Astrocyte (in vitro differentiated cells and primary cell): Measurements from ENCODE around the gene LYZL6. TPM values are rescaled to one million over a fixed set of nuclear protein-coding genes. Genes with fewer than 3 reads are reported as not detected.

Source experiments
- DNase-seq: peaks from one replicate; pipeline ENCODE4 v3.0.0-alpha.2; 2010; ENCODE audit warnings: low read depth
- FAIRE-seq: peaks from 2 replicates; lab custom pipeline; 2011; peaks lifted over from hg19 to GRCh38; lab: Jason Lieb, UNC
- H2AFZ ChIP-seq: 2 replicates; pipeline ENCODE4 v1.6.0; 2012; ENCODE audit warnings: low read depth, low read length, inconsistent platforms
- H3K27ac ChIP-seq: 2 replicates; pipeline ENCODE4 v1.5.1; 2011; ENCODE audit warnings: low read depth, low read length, inconsistent platforms
- H3K27me3 ChIP-seq: 2 replicates; pipeline ENCODE4 v1.6.0; 2011; ENCODE audit warnings: low read length, inconsistent platforms; ENCODE audit not compliant: insufficient read depth
- H3K36me3 ChIP-seq: 2 replicates; pipeline ENCODE4 v1.5.1; 2011; ENCODE audit warnings: low read length, inconsistent platforms; ENCODE audit not compliant: insufficient read depth
- H3K4me1 ChIP-seq: 2 replicates; pipeline ENCODE4 v1.5.1; 2011; ENCODE audit warnings: low read length, inconsistent platforms; ENCODE audit not compliant: insufficient read depth
- H3K4me2 ChIP-seq: 2 replicates; pipeline ENCODE4 v1.6.0; 2012; ENCODE audit warnings: low read length, inconsistent platforms
- H3K4me3 ChIP-seq: 2 replicates; pipeline ENCODE4 v1.5.1; 2011; ENCODE audit warnings: low read depth, mild to moderate bottlenecking, low read length, inconsistent platforms; ENCODE audit not compliant: insufficient read depth
- H3K79me2 ChIP-seq: 2 replicates; pipeline ENCODE4 v1.6.0; 2012; ENCODE audit warnings: mild to moderate bottlenecking, low read length, inconsistent platforms; ENCODE audit not compliant: insufficient read depth
- H3K9ac ChIP-seq: 2 replicates; pipeline ENCODE4 v1.6.0; 2012; ENCODE audit warnings: mild to moderate bottlenecking, low read length, inconsistent platforms
- H3K9me3 ChIP-seq: 2 replicates; pipeline ENCODE4 v1.5.1; 2012; ENCODE audit warnings: low read depth, mild to moderate bottlenecking, low read length, inconsistent platforms; ENCODE audit not compliant: insufficient read depth
- H4K20me1 ChIP-seq: 2 replicates; pipeline ENCODE4 v1.6.0; 2012; ENCODE audit warnings: low read length, inconsistent platforms; ENCODE audit not compliant: insufficient read depth
- H3K27ac Mint-ChIP-seq: one replicate; pipeline ENCODE4 v1.8.0; 2021; ENCODE audit warnings: mild to moderate bottlenecking, mixed read lengths; ENCODE audit not compliant: unreplicated experiment
- H3K27me3 Mint-ChIP-seq: one replicate; pipeline ENCODE4 v1.8.0; 2021; ENCODE audit warnings: low read depth, mixed read lengths; ENCODE audit not compliant: unreplicated experiment
- H3K36me3 Mint-ChIP-seq: one replicate; pipeline ENCODE4 v1.8.0; 2021; ENCODE audit warnings: low read depth, mixed read lengths; ENCODE audit not compliant: unreplicated experiment
- H3K4me1 Mint-ChIP-seq: one replicate; pipeline ENCODE4 v1.8.0; 2021; ENCODE audit warnings: low read depth, mixed read lengths; ENCODE audit not compliant: unreplicated experiment
- H3K4me3 Mint-ChIP-seq: one replicate; pipeline ENCODE4 v1.8.0; 2021; ENCODE audit warnings: mild to moderate bottlenecking, moderate library complexity, mixed read lengths; ENCODE audit not compliant: unreplicated experiment
- H3K9me3 Mint-ChIP-seq: one replicate; pipeline ENCODE4 v1.8.0; 2021; ENCODE audit warnings: mild to moderate bottlenecking, mixed read lengths; ENCODE audit not compliant: unreplicated experiment
- EZH2 ChIP-seq: IDR thresholded peaks from 2 replicates; pipeline ENCODE4 v1.6.1; 2012; ENCODE audit warnings: mild to moderate bottlenecking, low read length, inconsistent platforms; ENCODE audit not compliant: insufficient read depth
- total RNA-seq: library from RNA; stranded (reverse); gene quantifications from 2 replicates; pipeline ENCODE4 v1.2.1, GENCODE V29; 2021
- TF ChIP-seq, protein P1 (sequence below): IDR thresholded peaks from 2 replicates; pipeline ENCODE4 v1.5.1; 2011; ENCODE audit warnings: low read depth, mild to moderate bottlenecking, inconsistent platforms, low read length, moderate library complexity; ENCODE audit not compliant: insufficient read depth

Gene LYZL6
- total RNA-seq, 1 donor from 2014 or later = not detected

DNA sequence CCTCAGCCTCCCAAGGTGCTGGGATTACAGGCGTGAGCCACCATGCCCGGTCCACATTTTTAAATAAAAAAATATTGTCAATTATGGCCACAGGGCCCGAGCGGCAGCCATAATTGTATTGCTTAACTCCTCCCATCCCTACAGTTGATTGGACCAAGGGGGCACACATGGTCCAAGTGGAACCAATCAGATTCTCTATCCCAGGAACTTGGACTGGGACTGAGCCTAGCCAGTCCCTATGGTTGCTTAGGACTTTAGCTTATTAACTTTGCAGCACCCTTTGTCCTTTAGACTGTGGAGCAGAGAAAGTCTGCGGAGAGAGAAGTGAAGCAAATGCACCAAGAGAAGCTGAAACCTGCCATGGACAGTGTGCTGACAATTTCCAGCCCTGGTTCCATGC, 7.5 kb downstream of the LYZL6 start:
- DNase-seq (no peak), FAIRE-seq (no peak)
- Histone ChIP-seq H3K9ac (no peak overlapping the region), H3K9me3 (no peaks in the 10 kb centered on the region), H3K4me2 (no peak overlapping the region), H4K20me1 (no peaks in the 10 kb centered on the region), H3K36me3 (no peaks in the 10 kb centered on the region), H3K79me2 (no peaks in the 10 kb centered on the region), H3K4me1 (no peaks in the 10 kb centered on the region), H3K4me3 (no peak overlapping the region), H2AFZ (no peak overlapping the region), H3K27me3 (no peaks in the 10 kb centered on the region), H3K27ac (no peak overlapping the region)
- H3K36me3 Mint-ChIP-seq = no peaks in the 10 kb centered on the region
- TF ChIP-seq, protein P1, sequence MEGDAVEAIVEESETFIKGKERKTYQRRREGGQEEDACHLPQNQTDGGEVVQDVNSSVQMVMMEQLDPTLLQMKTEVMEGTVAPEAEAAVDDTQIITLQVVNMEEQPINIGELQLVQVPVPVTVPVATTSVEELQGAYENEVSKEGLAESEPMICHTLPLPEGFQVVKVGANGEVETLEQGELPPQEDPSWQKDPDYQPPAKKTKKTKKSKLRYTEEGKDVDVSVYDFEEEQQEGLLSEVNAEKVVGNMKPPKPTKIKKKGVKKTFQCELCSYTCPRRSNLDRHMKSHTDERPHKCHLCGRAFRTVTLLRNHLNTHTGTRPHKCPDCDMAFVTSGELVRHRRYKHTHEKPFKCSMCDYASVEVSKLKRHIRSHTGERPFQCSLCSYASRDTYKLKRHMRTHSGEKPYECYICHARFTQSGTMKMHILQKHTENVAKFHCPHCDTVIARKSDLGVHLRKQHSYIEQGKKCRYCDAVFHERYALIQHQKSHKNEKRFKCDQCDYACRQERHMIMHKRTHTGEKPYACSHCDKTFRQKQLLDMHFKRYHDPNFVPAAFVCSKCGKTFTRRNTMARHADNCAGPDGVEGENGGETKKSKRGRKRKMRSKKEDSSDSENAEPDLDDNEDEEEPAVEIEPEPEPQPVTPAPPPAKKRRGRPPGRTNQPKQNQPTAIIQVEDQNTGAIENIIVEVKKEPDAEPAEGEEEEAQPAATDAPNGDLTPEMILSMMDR = no peak
- TF ChIP-seq EZH2 = no peak
- no peak overlapping the region for H3K4me3 Mint-ChIP-seq
- H3K27ac Mint-ChIP-seq = no peak overlapping the region
- H3K27me3 Mint-ChIP-seq = peaks cover 6% of the 10 kb centered on the region
- H3K9me3 Mint-ChIP-seq = no peaks in the 10 kb centered on the region
- H3K4me1 Mint-ChIP-seq = no peaks in the 10 kb centered on the region

DNA sequence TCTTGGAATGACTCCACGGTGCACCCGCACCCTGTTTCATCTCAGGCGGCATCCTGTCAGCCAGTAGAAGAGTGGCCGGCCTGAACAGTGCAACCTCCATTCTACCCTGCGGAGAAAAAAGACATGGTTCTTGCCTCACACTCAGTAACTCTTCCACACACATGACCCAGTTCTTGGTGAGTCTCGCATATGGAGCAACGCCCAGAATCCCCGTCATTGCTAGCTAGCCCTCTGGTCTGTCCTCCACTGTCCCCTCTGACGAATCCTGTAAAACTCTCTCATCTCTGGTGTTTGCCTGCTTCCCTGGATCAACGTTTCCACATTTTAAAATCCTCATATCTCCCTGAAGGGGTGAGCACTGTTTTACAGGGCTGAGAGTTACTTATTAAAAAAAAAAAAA, 8.8 kb downstream of the LYZL6 start:
- Histone ChIP-seq H4K20me1 (no peaks in the 10 kb centered on the region), H3K27ac (no peak overlapping the region), H3K9me3 (no peaks in the 10 kb centered on the region), H3K4me3 (no peak overlapping the region), H3K9ac (no peak overlapping the region), H3K4me1 (peaks cover 4% of the 10 kb centered on the region), H3K4me2 (no peak overlapping the region), H3K36me3 (no peaks in the 10 kb centered on the region), H2AFZ (no peak overlapping the region), H3K27me3 (no peaks in the 10 kb centered on the region), H3K79me2 (no peaks in the 10 kb centered on the region)
- DNase-seq (no peak), FAIRE-seq (no peak)
- Mint-ChIP-seq H3K27me3 (peaks cover 6% of the 10 kb centered on the region), H3K36me3 (no peaks in the 10 kb centered on the region), H3K4me3 (no peak overlapping the region), H3K27ac (no peak overlapping the region), H3K9me3 (no peaks in the 10 kb centered on the region), H3K4me1 (peaks cover 3% of the 10 kb centered on the region)
- TF ChIP-seq EZH2 = no peak
- TF ChIP-seq, protein P1 = no peak

DNA sequence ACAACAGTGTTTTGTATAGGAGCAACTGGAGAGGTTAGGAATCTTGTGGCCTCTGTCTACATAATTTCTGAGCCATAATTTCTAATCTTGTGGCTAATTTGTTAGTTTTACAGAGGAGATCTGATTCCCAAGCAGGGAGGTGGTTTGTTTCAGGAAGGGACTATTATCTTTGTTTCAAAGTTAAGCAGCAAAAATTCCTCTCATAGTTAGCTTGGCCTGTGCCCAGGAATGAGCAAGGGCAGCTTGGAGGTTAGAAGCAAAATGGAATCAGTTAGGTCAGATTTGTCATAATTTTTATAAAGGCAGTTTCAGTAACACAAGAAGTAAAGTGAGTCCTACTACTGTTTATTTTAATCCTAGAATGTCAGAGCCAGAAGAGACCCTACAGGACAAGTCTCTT, 10.9 kb downstream of the LYZL6 start:
- H3K27ac ChIP-seq = no peak overlapping the region
- DNase-seq (peak; percentile 49), FAIRE-seq (no peak)
- Mint-ChIP-seq H3K4me1 (peaks cover 3% of the 10 kb centered on the region), H3K4me3 (no peak overlapping the region), H3K27me3 (peaks cover 6% of the 10 kb centered on the region), H3K9me3 (no peaks in the 10 kb centered on the region), H3K27ac (no peak overlapping the region), H3K36me3 (no peaks in the 10 kb centered on the region)
- H2AFZ ChIP-seq = no peak overlapping the region
- no peaks in the 10 kb centered on the region for H3K79me2 ChIP-seq
- no peak overlapping the region for H3K9ac ChIP-seq
- no peak for TF ChIP-seq EZH2
- TF ChIP-seq, protein P1 = no peak
- no peaks in the 10 kb centered on the region for H3K9me3 ChIP-seq
- peaks cover 4% of the 10 kb centered on the region for H3K4me1 ChIP-seq
- H3K4me3 ChIP-seq = no peak overlapping the region
- H3K27me3 ChIP-seq = no peaks in the 10 kb centered on the region
- peak overlapping the region; percentile 2 for H3K4me2 ChIP-seq
- H4K20me1 ChIP-seq = no peaks in the 10 kb centered on the region
- no peaks in the 10 kb centered on the region for H3K36me3 ChIP-seq
